Mesenchymal stem cell (in vitro differentiated cells and primary cell): ENCODE results near the gene EIF4EBP3.
A peak's percentile ranks its signal among the peaks of the same experiment; 100 is the strongest.

Source experiments
- DNase-seq: peaks from one replicate; pipeline ENCODE4 v3.0.0-alpha.2; 2013
- H2AFZ ChIP-seq: one replicate; pipeline ENCODE4 v1.6.1; 2013; ENCODE audit warnings: low read depth, mild to moderate bottlenecking, control low read depth, inconsistent platforms, low read length, moderate library complexity
- H2AK5ac ChIP-seq: 2 replicates; pipeline ENCODE4 v1.6.1; 2013; ENCODE audit warnings: low read length, moderate library complexity, mild to moderate bottlenecking, inconsistent platforms; ENCODE audit not compliant: severe bottlenecking
- H2BK120ac ChIP-seq: one replicate; pipeline ENCODE4 v1.6.1; 2013; ENCODE audit warnings: low read depth, mild to moderate bottlenecking, inconsistent platforms, low read length, moderate library complexity
- H2BK12ac ChIP-seq, 2 experiments: one replicate each; pipeline ENCODE4 v1.6.1; 2013; ENCODE audit warnings: inconsistent platforms in 2 of 2, low read length in 2 of 2, mild to moderate bottlenecking in 2 of 2, moderate library complexity in 2 of 2, control low read depth in 1 of 2
- H2BK15ac ChIP-seq: one replicate; pipeline ENCODE4 v1.6.1; 2013; ENCODE audit warnings: mild to moderate bottlenecking, low read depth, inconsistent platforms; ENCODE audit not compliant: poor library complexity, severe bottlenecking
- H2BK5ac ChIP-seq: 2 replicates; pipeline ENCODE4 v1.6.1; 2013; ENCODE audit warnings: low read depth, mild to moderate bottlenecking, low read length, control low read depth, inconsistent platforms; ENCODE audit not compliant: poor library complexity, severe bottlenecking
- H3K14ac ChIP-seq, 2 experiments: one replicate each; pipeline ENCODE4 v1.6.1; 2013; ENCODE audit warnings: inconsistent platforms in 2 of 2, low read length in 2 of 2, control low read depth in 1 of 2, mild to moderate bottlenecking in 1 of 2, moderate library complexity in 1 of 2
- H3K18ac ChIP-seq, 2 experiments: one replicate each; pipeline ENCODE4 v1.6.1; 2013; ENCODE audit warnings: inconsistent platforms in 2 of 2, low read length in 2 of 2, control low read depth in 1 of 2, low read depth in 1 of 2, mild to moderate bottlenecking in 1 of 2
- H3K23ac ChIP-seq, 2 experiments: one replicate each; pipeline ENCODE4 v1.6.1; 2013; ENCODE audit warnings: inconsistent platforms in 2 of 2, low read length in 2 of 2, mild to moderate bottlenecking in 2 of 2, moderate library complexity in 2 of 2, control low read depth in 1 of 2
- H3K27ac ChIP-seq: 2 replicates; pipeline ENCODE4 v1.5.1; 2013; ENCODE audit warnings: mild to moderate bottlenecking, moderate library complexity, low read length, control low read depth, inconsistent platforms; ENCODE audit not compliant: poor library complexity, severe bottlenecking
- H3K27me3 ChIP-seq, 2 experiments: 2 replicates each; pipeline versions ENCODE4 v1.6.1 to v1.7.0; 2013; ENCODE audit warnings: low read length in 2 of 2, mild to moderate bottlenecking in 2 of 2, moderate library complexity in 2 of 2, control low read depth in 1 of 2, inconsistent platforms in 1 of 2; ENCODE audit not compliant: control insufficient read depth in 1 of 2, insufficient read depth in 1 of 2
- H3K36me3 ChIP-seq, 2 experiments: 2 replicates each; pipeline versions ENCODE4 v1.6.1 to v1.7.0; 2013; ENCODE audit warnings: low read length in 2 of 2, control low read depth in 1 of 2, inconsistent platforms in 1 of 2, low read depth in 1 of 2, mild to moderate bottlenecking in 1 of 2; ENCODE audit not compliant: insufficient read depth in 2 of 2, control insufficient read depth in 1 of 2
- H3K4ac ChIP-seq, 2 experiments: one replicate each; pipeline ENCODE4 v1.6.1; 2013; ENCODE audit warnings: inconsistent platforms in 2 of 2, low read length in 2 of 2, mild to moderate bottlenecking in 2 of 2, moderate library complexity in 2 of 2, control low read depth in 1 of 2, low read depth in 1 of 2
- H3K4me1 ChIP-seq: 2 replicates; pipeline ENCODE4 v1.6.1; 2013; ENCODE audit warnings: low read depth, low read length, control low read depth; ENCODE audit not compliant: control insufficient read depth, insufficient read depth
- H3K4me2 ChIP-seq: 2 replicates; pipeline ENCODE4 v1.6.1; 2013; ENCODE audit warnings: low read length, mild to moderate bottlenecking, inconsistent platforms; ENCODE audit not compliant: poor library complexity, severe bottlenecking
- H3K4me3 ChIP-seq, 2 experiments: 2 replicates each; pipeline versions ENCODE4 v1.5.1 to v1.7.0; 2013; ENCODE audit warnings: low read length in 2 of 2, mild to moderate bottlenecking in 2 of 2, control low read depth in 1 of 2, low read depth in 1 of 2; ENCODE audit not compliant: insufficient read depth in 1 of 2
- H3K79me1 ChIP-seq: replicated peaks from 2 replicates; pipeline ENCODE4 v1.6.1; 2013; ENCODE audit warnings: mild to moderate bottlenecking, control low read depth, low read length, inconsistent platforms; ENCODE audit not compliant: poor library complexity, severe bottlenecking
- H3K9ac ChIP-seq: 2 replicates; pipeline ENCODE4 v1.7.0; 2013; ENCODE audit warnings: mild to moderate bottlenecking, low read length, moderate library complexity
- H3K9me3 ChIP-seq: 2 replicates; pipeline ENCODE4 v1.7.0; 2013; ENCODE audit warnings: mild to moderate bottlenecking, low read length; ENCODE audit not compliant: control insufficient read depth
- H4K8ac ChIP-seq: one replicate; pipeline ENCODE4 v1.6.1; 2013; ENCODE audit warnings: inconsistent platforms, mild to moderate bottlenecking, low read length, moderate library complexity
- H4K91ac ChIP-seq: one replicate; pipeline ENCODE4 v1.6.1; 2013; ENCODE audit warnings: mild to moderate bottlenecking, low read length, inconsistent platforms
- WGBS: methylation state at CpG from one replicate; pipeline ENCODE4 v1.1.7; 2013; ENCODE audit warnings: mixed read lengths; 5-methylcytosine and 5-hydroxymethylcytosine counted together

EIF4EBP3 gene

GRCh38 chr5:140555747-140556312 lies 8.4 kb downstream of the EIF4EBP3 start:
- Histone ChIP-seq H3K4me1 (peaks cover 11% of the 10 kb centered on the region), H3K27me3 (no peaks in the 10 kb centered on the region), H4K91ac (no peak overlapping the region), H3K79me1 (peaks cover 11% of the 10 kb centered on the region), H3K9ac (peak overlapping the region; percentile 98), H3K23ac (no peak overlapping the region), H2BK12ac (no peak overlapping the region), H2AFZ (no peak overlapping the region), H3K18ac (no peak overlapping the region), H3K27ac (no peak overlapping the region), H3K4me3 (peak overlapping the region in 1 of 2 experiments; percentile 92), H2BK5ac (no peak overlapping the region), H3K4me2 (peak overlapping the region; percentile 71), H2BK15ac (peak overlapping the region; percentile 33), H3K4ac (no peak overlapping the region), H3K9me3 (no peaks in the 10 kb centered on the region), H3K36me3 (peaks cover 19 to 56% of the 10 kb centered on the region in 2 experiments), H3K14ac (no peak overlapping the region), H2AK5ac (no peak overlapping the region), H2BK120ac (no peak overlapping the region), H4K8ac (no peak overlapping the region)
- no peak for DNase-seq
- 87% methylated on average over 1 of the region's 1 CpG for WGBS

DNA sequence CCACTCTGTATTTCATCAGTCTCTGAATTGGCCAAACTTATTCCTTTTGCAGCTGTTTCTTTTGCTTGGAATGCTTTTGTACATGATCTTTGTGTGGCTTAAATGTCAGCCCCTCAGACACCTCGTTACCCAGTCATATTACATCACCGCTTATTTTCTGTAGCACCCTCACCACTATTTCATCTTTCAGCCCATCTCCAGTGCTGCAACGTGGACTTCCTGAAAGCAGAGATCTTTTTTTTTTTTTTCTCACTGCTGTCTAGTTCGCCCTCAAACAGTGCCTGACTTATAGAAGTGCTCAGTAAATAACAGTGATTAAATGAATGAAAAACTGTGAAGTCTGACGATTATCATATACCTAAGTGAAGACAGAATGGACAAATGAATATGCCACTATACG lies 9.0 kb downstream of the EIF4EBP3 start:
- no peak overlapping the region for H4K8ac ChIP-seq
- H3K4ac ChIP-seq: peak overlapping the region in 1 of 2 experiments; percentile 51
- no peak overlapping the region for H2AFZ ChIP-seq
- no peak overlapping the region for H2BK15ac ChIP-seq
- no peak overlapping the region for H3K23ac ChIP-seq
- peak overlapping the region; percentile 71 for H3K4me2 ChIP-seq
- no peak overlapping the region for H2AK5ac ChIP-seq
- no peak overlapping the region for H3K27ac ChIP-seq
- peaks cover 11% of the 10 kb centered on the region for H3K4me1 ChIP-seq
- H4K91ac ChIP-seq: no peak overlapping the region
- no peak overlapping the region for H2BK5ac ChIP-seq
- H3K9me3 ChIP-seq: no peaks in the 10 kb centered on the region
- WGBS: 36% methylated on average over 2 of the region's 6 CpGs
- H2BK120ac ChIP-seq: no peak overlapping the region
- no peak overlapping the region for H3K18ac ChIP-seq
- H2BK12ac ChIP-seq: no peak overlapping the region
- H3K79me1 ChIP-seq: peaks cover 8% of the 10 kb centered on the region
- H3K14ac ChIP-seq: no peak overlapping the region
- peak overlapping the region in 1 of 2 experiments; percentile 92 for H3K4me3 ChIP-seq
- peak overlapping the region; percentile 98 for H3K9ac ChIP-seq
- no peaks in the 10 kb centered on the region for H3K27me3 ChIP-seq
- peak; percentile 41 for DNase-seq
- peaks cover 21 to 56% of the 10 kb centered on the region in 2 experiments for H3K36me3 ChIP-seq

- peak within 1 kb of the TSS in 1 of 2 experiments; percentile 61 for H3K14ac ChIP-seq
- peak within 1 kb of the TSS; percentile 98 for H3K9ac ChIP-seq
- H3K79me1 ChIP-seq: peaks cover 8% of the 10 kb centered on the region
- peak within 1 kb of the TSS; percentile 92 to 97 for H3K18ac ChIP-seq
- H3K27ac ChIP-seq: peak within 1 kb of the TSS; percentile 90
- peak within 1 kb of the TSS; percentile 74 for H2BK120ac ChIP-seq
- H2AK5ac ChIP-seq: peak within 1 kb of the TSS; percentile 89
- H4K91ac ChIP-seq: peak within 1 kb of the TSS; percentile 89
- H2BK5ac ChIP-seq: peak within 1 kb of the TSS; percentile 59
- H3K4ac ChIP-seq: peak within 1 kb of the TSS; percentile 80 to 92
- H3K27me3 ChIP-seq: no peaks in the 10 kb centered on the region
- H3K23ac ChIP-seq: peak within 1 kb of the TSS in 1 of 2 experiments; percentile 34
- 2% methylated on average over 36 of the region's 46 CpGs for WGBS
- peak within 1 kb of the TSS; percentile 71 for H3K4me2 ChIP-seq
- peak within 1 kb of the TSS; percentile 78 to 92 for H3K4me3 ChIP-seq
- peak within 1 kb of the TSS; percentile 46 for H2AFZ ChIP-seq
- peak within 1 kb of the TSS; percentile 87 for H4K8ac ChIP-seq
- no peaks in the 10 kb centered on the region for H3K9me3 ChIP-seq
- peaks cover 26 to 56% of the 10 kb centered on the region in 2 experiments for H3K36me3 ChIP-seq
- peak within 1 kb of the TSS; percentile 15 for H2BK15ac ChIP-seq
- peak; percentile 94 for DNase-seq
- H3K4me1 ChIP-seq: peaks cover 11% of the 10 kb centered on the region
- peak within 1 kb of the TSS; percentile 61 to 69 for H2BK12ac ChIP-seq
These were observed 9.8 kb downstream of the EIF4EBP3 start, which contains the start of gene SRA1 for GRCh38 chr5:140557136-140557805. Gene SRA1, minus strand, starts transcription at chr5:140557473. Its CDS starts 21 bp downstream, at chr5:140557452.

DNA sequence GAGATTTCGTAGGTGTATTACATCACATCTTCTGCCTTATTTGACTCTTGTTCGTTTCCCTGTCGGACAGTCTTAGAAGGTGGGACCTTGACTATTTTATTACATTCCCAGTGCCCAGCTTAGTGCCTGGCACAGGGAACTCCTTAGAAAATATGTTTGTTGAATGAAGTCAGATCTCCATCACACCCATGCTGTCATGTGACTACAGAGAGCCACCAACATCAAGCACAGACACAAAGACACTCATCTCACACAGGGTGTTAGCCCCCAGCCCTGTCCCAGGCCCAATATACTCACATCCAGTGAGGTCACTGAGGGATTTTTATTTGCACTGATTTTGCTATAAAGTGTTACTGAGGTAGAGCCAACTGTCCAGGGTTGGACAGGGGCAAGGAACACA lies 10.5 kb downstream of the EIF4EBP3 start:
- H3K27ac ChIP-seq: peak overlapping the region; percentile 90
- H2BK120ac ChIP-seq: peak overlapping the region; percentile 9
- WGBS: 89% methylated on average over 3 of the region's 3 CpGs

More for the DNA sequence above, 10.5 kb downstream of the EIF4EBP3 start:
- H2AK5ac ChIP-seq: peak overlapping the region; percentile 89
- no peak for DNase-seq
- H2AFZ ChIP-seq: no peak overlapping the region
- H3K27me3 ChIP-seq: no peaks in the 10 kb centered on the region
- peak overlapping the region; percentile 12 for H4K91ac ChIP-seq
- peak overlapping the region; percentile 40 to 69 for H2BK12ac ChIP-seq
- no peak overlapping the region for H3K14ac ChIP-seq
- peaks cover 11% of the 10 kb centered on the region for H3K4me1 ChIP-seq
- H3K79me1 ChIP-seq: peaks cover 10% of the 10 kb centered on the region
- H3K9ac ChIP-seq: peak overlapping the region; percentile 98
- H3K4me3 ChIP-seq: peak overlapping the region in 1 of 2 experiments; percentile 92
- H3K4me2 ChIP-seq: no peak overlapping the region
- H3K36me3 ChIP-seq: peaks cover 26 to 53% of the 10 kb centered on the region in 2 experiments
- no peak overlapping the region for H3K23ac ChIP-seq
- no peak overlapping the region for H2BK15ac ChIP-seq
- H3K4ac ChIP-seq: peak overlapping the region in 1 of 2 experiments; percentile 92
- peak overlapping the region; percentile 87 for H4K8ac ChIP-seq
- no peaks in the 10 kb centered on the region for H3K9me3 ChIP-seq
- no peak overlapping the region for H2BK5ac ChIP-seq
- peak overlapping the region in 1 of 2 experiments; percentile 81 for H3K18ac ChIP-seq
